Retinal pigment epithelial cell (primary cell): Measurements from ENCODE around the gene GLRA2.

ENCODE experiments used
- DNase-seq: peaks from one replicate; pipeline ENCODE4 v3.0.0-alpha.2; 2010; ENCODE audit warnings: low read depth
- H3K4me3 ChIP-seq: 2 replicates; pipeline ENCODE4 v1.5.1; 2011; ENCODE audit warnings: mild to moderate bottlenecking, low read length, control low read depth, moderate library complexity
- TF ChIP-seq, protein P1 (sequence below): conservative IDR thresholded peaks from 2 replicates; pipeline ENCODE4 v1.5.1; 2011; ENCODE audit warnings: low read depth, low read length, control low read depth, inconsistent platforms

The GLRA2 gene

DNA sequence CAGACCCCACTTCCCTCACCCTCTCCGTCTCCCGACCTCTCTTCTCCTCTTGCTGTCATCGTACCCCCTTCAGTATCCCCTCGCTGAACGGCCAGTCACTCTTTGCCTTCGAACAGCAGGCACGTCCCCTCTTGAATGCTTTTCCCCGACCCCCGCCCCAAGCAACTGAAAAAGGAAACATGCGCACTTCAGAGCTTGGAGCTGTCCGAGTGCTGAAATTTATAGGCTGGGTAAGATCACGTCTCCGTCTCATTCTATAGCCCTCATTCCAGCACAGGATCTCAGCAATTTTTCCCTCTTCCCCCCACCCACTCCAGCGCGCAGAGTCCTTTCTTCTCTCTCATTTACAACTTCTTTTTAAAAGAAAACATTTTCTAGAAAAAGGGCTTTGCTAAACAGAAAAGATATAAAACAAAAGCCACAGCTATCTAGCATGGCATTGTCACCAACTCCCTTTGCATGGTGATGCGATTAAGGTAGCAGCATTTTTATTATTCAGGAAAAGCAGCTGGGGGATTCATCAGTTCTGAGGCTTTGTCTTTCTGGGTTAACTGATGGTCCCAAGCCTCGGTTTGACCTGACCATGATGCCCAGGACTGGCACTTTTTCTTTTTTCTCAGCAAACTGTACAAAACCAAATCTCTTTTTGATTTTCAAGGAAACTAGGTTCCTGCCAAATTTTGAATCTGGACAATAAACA is at the start of gene GLRA2:
GLRA2 (plus strand) TSS at position 247 of the 700 bp plus-strand sequence. CDS start 522 bp downstream, outside the sequence.
- DNase-seq = no peak
- H3K4me3 ChIP-seq = peak within 1 kb of the TSS; percentile 30
- TF ChIP-seq, protein P1, sequence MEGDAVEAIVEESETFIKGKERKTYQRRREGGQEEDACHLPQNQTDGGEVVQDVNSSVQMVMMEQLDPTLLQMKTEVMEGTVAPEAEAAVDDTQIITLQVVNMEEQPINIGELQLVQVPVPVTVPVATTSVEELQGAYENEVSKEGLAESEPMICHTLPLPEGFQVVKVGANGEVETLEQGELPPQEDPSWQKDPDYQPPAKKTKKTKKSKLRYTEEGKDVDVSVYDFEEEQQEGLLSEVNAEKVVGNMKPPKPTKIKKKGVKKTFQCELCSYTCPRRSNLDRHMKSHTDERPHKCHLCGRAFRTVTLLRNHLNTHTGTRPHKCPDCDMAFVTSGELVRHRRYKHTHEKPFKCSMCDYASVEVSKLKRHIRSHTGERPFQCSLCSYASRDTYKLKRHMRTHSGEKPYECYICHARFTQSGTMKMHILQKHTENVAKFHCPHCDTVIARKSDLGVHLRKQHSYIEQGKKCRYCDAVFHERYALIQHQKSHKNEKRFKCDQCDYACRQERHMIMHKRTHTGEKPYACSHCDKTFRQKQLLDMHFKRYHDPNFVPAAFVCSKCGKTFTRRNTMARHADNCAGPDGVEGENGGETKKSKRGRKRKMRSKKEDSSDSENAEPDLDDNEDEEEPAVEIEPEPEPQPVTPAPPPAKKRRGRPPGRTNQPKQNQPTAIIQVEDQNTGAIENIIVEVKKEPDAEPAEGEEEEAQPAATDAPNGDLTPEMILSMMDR = no peak

DNA sequence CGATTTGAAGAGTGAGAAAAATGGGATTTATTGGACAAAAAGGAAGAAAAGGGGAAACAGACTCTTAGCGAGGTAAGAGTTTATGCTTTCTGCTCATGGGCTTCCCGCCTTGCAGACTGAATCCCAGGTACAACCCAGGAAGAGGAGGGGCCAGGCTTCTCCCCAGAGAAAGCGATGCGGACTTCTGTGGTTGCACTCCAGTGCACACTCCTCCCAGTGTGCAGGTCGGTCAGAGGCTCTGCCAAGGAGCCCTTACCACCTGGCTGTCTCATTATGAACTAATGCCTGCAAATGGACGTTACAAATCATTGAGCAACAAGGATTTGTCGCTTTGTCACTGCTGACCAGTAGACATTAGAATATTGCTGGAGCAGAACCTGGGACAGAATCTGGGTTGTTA is 39.9 kb upstream of the GLRA2 start:
- TF ChIP-seq, protein P1 = no peak
- no peak for DNase-seq
- H3K4me3 ChIP-seq = no peak overlapping the region

- H3K4me3 ChIP-seq = no peak overlapping the region
- TF ChIP-seq, protein P1 = no peak
- no peak for DNase-seq
These were observed 37.6 kb upstream of the GLRA2 start for GRCh38 chrX:14491689-14492088.

DNA sequence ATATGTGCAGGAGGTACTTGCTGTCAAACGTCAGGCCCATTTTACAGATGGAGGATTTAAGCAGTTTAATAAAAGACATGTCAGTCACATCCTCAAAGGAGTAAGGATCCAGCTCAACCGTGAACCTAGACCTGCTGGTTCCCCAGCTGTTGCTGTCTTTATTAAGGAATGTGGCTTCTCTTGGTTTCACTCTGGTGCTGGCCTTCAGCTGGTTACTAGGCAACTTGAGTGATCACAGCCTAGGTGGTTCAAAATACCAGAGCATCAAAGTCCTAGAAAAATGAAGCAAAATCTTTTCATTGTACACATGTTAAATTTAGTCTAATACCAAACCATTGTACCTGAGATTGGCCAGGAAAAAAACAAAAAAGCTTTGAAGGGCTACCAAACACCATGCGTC is 32.7 kb upstream of the GLRA2 start:
- DNase-seq = no peak
- TF ChIP-seq, protein P1 = no peak
- H3K4me3 ChIP-seq = no peak overlapping the region

GRCh38 chrX:14497184-14497666 is 32.1 kb upstream of the GLRA2 start:
- no peak overlapping the region for H3K4me3 ChIP-seq
- TF ChIP-seq, protein P1 = no peak
- no peak for DNase-seq

- no peak for DNase-seq
- TF ChIP-seq, protein P1 = no peak
- no peak overlapping the region for H3K4me3 ChIP-seq
These were observed 28.0 kb upstream of the GLRA2 start for GRCh38 chrX:14501327-14501726.

DNA sequence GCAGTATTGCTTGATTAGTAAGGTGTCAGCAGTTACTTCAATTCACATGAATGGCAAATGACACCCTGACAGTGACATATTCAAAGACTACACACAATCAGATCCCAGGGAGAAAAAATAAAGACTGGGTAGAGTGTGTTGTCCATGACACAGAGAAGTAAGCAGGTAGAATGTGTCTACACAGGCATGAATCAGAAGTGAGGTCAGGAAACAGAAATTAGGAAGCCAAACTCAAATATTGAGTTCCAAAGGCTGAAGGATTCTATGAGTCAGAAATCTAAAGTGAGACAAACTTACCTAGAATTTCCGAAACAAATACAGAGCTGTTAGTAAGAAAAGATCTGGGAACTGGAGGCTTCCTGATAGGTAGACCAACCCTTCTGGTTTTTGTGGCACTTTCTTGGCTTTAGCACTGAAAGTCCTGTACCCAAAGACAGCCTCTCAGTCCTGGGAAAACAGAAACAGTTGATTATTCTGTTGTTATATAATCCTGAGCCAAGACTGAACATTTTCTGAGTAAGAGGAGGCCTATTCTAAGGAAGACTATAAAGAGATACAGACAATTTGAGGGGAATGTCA is 24.3 kb upstream of the GLRA2 start:
- H3K4me3 ChIP-seq = no peak overlapping the region
- no peak for DNase-seq
- TF ChIP-seq, protein P1 = no peak
